WTC11 (cell line): ENCODE results near the gene ADAMTS9.

Experiments
- TF ChIP-seq, protein P1 (sequence below): fragments of 200-600 bp; IDR thresholded peaks from 2 replicates; pipeline ENCODE4 v1.8.0; 2022; ENCODE audit warnings: antibody characterized with exemption
- TF ChIP-seq, protein P2 (sequence below): sonication (generic); formaldehyde crosslinking; IDR thresholded peaks from 2 replicates; pipeline ENCODE4 v1.8.1; 2022; ENCODE audit warnings: missing genetic modification reagents, borderline replicate concordance
- TF ChIP-seq, protein P3 (sequence below): fragments of 250-450 bp; sonication (Bioruptor Pico); IDR thresholded peaks from 2 replicates; pipeline ENCODE4 v1.9.0; 2021; ENCODE audit warnings: mild to moderate bottlenecking

DNA sequence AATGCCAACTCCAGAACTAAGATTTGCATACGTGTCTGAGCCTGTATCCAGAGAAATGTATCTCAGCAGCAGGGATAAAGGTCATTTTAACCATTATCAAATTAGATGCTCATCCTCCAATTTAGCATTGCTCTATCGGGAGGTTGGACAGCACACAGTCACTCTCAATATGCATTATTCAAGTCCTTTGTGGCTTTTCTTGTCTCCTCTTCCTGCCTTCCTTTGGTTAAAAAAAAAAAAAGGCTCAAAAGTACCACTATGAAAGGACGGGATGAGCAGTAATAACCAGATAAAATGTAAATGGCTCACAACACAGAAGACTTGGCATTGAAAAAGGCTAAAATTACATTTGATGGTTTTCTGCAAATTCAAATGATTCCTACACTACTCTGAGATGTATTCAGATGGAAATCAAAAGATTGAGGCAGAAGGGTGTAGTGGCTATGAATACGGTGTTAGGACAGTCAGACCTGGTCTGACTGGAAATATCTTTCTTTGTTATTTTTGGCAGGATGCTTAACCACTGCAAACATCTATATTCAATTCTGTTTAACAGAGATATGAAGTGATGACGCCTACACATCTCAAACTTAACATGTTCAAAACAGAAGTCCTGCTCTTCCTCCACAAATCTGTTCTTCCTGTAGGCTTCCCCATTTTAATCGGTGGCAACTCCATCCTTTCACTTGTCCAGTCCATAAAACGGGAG is 109.6 kb downstream of the ADAMTS9 start:
- TF ChIP-seq, protein P1, sequence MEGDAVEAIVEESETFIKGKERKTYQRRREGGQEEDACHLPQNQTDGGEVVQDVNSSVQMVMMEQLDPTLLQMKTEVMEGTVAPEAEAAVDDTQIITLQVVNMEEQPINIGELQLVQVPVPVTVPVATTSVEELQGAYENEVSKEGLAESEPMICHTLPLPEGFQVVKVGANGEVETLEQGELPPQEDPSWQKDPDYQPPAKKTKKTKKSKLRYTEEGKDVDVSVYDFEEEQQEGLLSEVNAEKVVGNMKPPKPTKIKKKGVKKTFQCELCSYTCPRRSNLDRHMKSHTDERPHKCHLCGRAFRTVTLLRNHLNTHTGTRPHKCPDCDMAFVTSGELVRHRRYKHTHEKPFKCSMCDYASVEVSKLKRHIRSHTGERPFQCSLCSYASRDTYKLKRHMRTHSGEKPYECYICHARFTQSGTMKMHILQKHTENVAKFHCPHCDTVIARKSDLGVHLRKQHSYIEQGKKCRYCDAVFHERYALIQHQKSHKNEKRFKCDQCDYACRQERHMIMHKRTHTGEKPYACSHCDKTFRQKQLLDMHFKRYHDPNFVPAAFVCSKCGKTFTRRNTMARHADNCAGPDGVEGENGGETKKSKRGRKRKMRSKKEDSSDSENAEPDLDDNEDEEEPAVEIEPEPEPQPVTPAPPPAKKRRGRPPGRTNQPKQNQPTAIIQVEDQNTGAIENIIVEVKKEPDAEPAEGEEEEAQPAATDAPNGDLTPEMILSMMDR = no peak
- TF ChIP-seq, protein P2, sequence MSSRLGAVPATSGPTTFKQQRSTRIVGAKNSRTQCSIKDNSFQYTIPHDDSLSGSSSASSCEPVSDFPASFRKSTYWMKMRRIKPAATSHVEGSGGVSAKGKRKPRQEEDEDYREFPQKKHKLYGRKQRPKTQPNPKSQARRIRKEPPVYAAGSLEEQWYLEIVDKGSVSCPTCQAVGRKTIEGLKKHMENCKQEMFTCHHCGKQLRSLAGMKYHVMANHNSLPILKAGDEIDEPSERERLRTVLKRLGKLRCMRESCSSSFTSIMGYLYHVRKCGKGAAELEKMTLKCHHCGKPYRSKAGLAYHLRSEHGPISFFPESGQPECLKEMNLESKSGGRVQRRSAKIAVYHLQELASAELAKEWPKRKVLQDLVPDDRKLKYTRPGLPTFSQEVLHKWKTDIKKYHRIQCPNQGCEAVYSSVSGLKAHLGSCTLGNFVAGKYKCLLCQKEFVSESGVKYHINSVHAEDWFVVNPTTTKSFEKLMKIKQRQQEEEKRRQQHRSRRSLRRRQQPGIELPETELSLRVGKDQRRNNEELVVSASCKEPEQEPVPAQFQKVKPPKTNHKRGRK (CRISPR knock-in tag) = no peak
- TF ChIP-seq, protein P3, sequence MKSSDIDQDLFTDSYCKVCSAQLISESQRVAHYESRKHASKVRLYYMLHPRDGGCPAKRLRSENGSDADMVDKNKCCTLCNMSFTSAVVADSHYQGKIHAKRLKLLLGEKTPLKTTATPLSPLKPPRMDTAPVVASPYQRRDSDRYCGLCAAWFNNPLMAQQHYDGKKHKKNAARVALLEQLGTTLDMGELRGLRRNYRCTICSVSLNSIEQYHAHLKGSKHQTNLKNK (CRISPR knock-in tag) = no peak
